Heart left ventricle (tissue), 16 donors: ENCODE measurements around the gene STPG3. TPM values are rescaled to one million over a fixed set of nuclear protein-coding genes. Genes with fewer than 3 reads are reported as not detected.

Source experiments
- ATAC-seq, 4 donors: fragments of 200-7000 bp; cut with Tn5 transposase; one replicate each; pipeline ENCODE4 v1.9.1; 2020 to 2022; ENCODE audit warnings: moderate library complexity in 4 of 4, mild to moderate bottlenecking in 3 of 4, moderate number of reproducible peaks in 1 of 4
- DNase-seq, 5 donors: peaks; one replicate each; pipeline ENCODE4 v3.0.0-alpha.2; 2020
- H3K27ac ChIP-seq, 12 donors: fragments of 200-600 bp; sonication (generic) in 4 of 12; one replicate each; pipeline versions ENCODE4 v1.5.0 to v1.8.0; 2016 to 2022; ENCODE audit warnings: mild to moderate bottlenecking in 2 of 12
- H3K27me3 ChIP-seq, 9 donors: fragments of 200-600 bp; sonication (generic) in 2 of 9; one replicate each; pipeline versions ENCODE4 v1.5.1 to v1.8.0; 2016 to 2022; ENCODE audit warnings: mild to moderate bottlenecking in 3 of 9
- H3K36me3 ChIP-seq, 9 donors: fragments of 200-600 bp; sonication (generic) in 2 of 9; one replicate each; pipeline versions ENCODE4 v1.5.0 to v1.8.0; 2018 to 2022; ENCODE audit warnings: mild to moderate bottlenecking in 2 of 9
- H3K4me1 ChIP-seq, 12 donors: fragments of 200-600 bp; sonication (generic) in 4 of 12; one replicate each; pipeline versions ENCODE4 v1.5.0 to v1.8.0; 2016 to 2022; ENCODE audit warnings: mild to moderate bottlenecking in 3 of 12
- H3K4me3 ChIP-seq, 12 donors: fragments of 200-600 bp; sonication (generic) in 4 of 12; one replicate each; pipeline versions ENCODE4 v1.5.0 to v1.8.0; 2017 to 2022; ENCODE audit warnings: mild to moderate bottlenecking in 9 of 12, moderate library complexity in 4 of 12
- H3K9me3 ChIP-seq, 12 donors: fragments of 200-600 bp; sonication (generic) in 4 of 12; one replicate each; pipeline versions ENCODE4 v1.5.0 to v1.8.0; 2016 to 2022; ENCODE audit warnings: mild to moderate bottlenecking in 1 of 12
- CTCF ChIP-seq, 12 donors: fragments of 200-600 bp; sonication (generic) in 4 of 12; IDR thresholded peaks; one replicate each; pipeline versions ENCODE4 v1.5.0 to v1.8.0; 2018 to 2022; ENCODE audit warnings: antibody characterized with exemption in 12 of 12, mild to moderate bottlenecking in 5 of 12
- POLR2A ChIP-seq, 2 donors: fragments of 450-650 bp; IDR thresholded peaks; one replicate each; pipeline ENCODE4 v1.6.1; 2017; ENCODE audit warnings: antibody characterized with exemption in 2 of 2, mild to moderate bottlenecking in 2 of 2, moderate library complexity in 2 of 2
- WGBS, 4 donors: extraction: QIAGEN DNeasy Blood & Tissue Kit in 2 of 4; methylation state at CpG; one replicate each; pipeline versions ENCODE4 v1.1.5 to v1.1.7; 2013 to 2018; 5-methylcytosine and 5-hydroxymethylcytosine counted together
- intact Hi-C, 10 donors: fragments of 100-400 bp; cut with DNase I; formaldehyde crosslinking; loops; one replicate each; pipeline versions ENCODE4 v1.11.1 to v1.14.2; 2022
- polyA plus RNA-seq, 2 donors: library from polyadenylated mRNA; stranded (reverse); fragments of 200-250 nt; gene quantifications; one replicate each; pipeline ENCODE4 v1.2.3, GENCODE V29; 2013
- total RNA-seq, 9 donors: library from RNA; depleted of rRNA in 2 of 9; stranded (reverse); fragments of >200 nt in 2 of 9; fragmentation: NEBNext Ultra II Directional in 3 of 9; extraction: Animal tissue kit (Norgen Biotek cat#: 25700) in 3 of 9; gene quantifications; one replicate each; pipeline versions ENCODE4 v1.1.0 to v1.2.4, GENCODE V29; 2016 to 2023
- donor health status: ischemic (EF 13 %, LVEDD 7.1; RV severe dilation, severe dysfunction).
- donor health status: healthy with polysubstance abuse.
- donor health status: DM: no; HTN: yes; CAD: no.
- donor health status: DM: no; HTN: no; CAD: no.
- donor health status: ischemic (EF 25% LVEDD 6.9; RV normal size, moderate dysfunction).
- donor health status: ischemic (EF 25% LVEDD 5.7; RV mildly dilated, moderate dysfunction).
- donor health status: healthy.
- donor health status: DM: yes; HTN: yes; CAD: no.
- donor health status: ischemic (EF 35%, LVEDD 5.7; RV mildly dilated, moderate dysfunction).
- donor health status: nonischemic (EF 11% LVEDD 7.7; RV severe dilation, severe dysfunction).
- donor health status: DM: yes; HTN: yes; CAD: no.
- donor health status: PGD.
- donor health status: ischemic (EF 29% LVEDD 5.4; RV normal size, mild dysfunction).
- donor health status: nonischemic (EF 23%, LVEDD 6.1; RV moderate dilation, normal function).

Gene STPG3
- total and polyA plus RNA-seq, 11 donors, result 0.23 to 0.61 (median 0.31) TPM; not detected in 8

- peaks cover 0 to 24% (median 18%) of the 10 kb centered on the region in 9 donors for H3K36me3 ChIP-seq
- no peak overlapping the region for H3K4me3 ChIP-seq
- H3K9me3 ChIP-seq, result no peaks in the 10 kb centered on the region
- no peaks in the 10 kb centered on the region for H3K27me3 ChIP-seq
- peak overlapping the region in 3 of 12 donors; percentile 9 to 10 (median 9) for H3K27ac ChIP-seq
- WGBS, 4 donors, result 62 to 75% (median 69%) methylated on average over 10 to 15 of the region's 15 CpGs
- DNase-seq (no peak), ATAC-seq (no peak)
- no peak for TF ChIP-seq CTCF (IDR thresholded peaks at IDR 0.05)
- peak in 1 of 2 donors; percentile 2 for TF ChIP-seq POLR2A (IDR thresholded peaks at IDR 0.05)
- intact Hi-C loops, result no loop called here
- H3K4me1 ChIP-seq, result peaks cover 0 to 46% (median 35%) of the 10 kb centered on the region in 12 donors
These were observed 7.2 kb upstream of the STPG3 start for GRCh38 chr9:137243626-137244485.

- H3K36me3 ChIP-seq, result peaks cover 0 to 24% (median 18%) of the 10 kb centered on the region in 9 donors
- H3K4me1 ChIP-seq, result peaks cover 0 to 39% (median 29%) of the 10 kb centered on the region in 12 donors
- no peak for DNase-seq
- no peaks in the 10 kb centered on the region for H3K27me3 ChIP-seq
- ATAC-seq, result no peak
- no peak overlapping the region for H3K27ac ChIP-seq
- TF ChIP-seq POLR2A (IDR thresholded peaks at IDR 0.05), result no peak
- TF ChIP-seq CTCF (IDR thresholded peaks at IDR 0.05), result no peak
- H3K4me3 ChIP-seq, result no peak overlapping the region
- WGBS, 4 donors, result 75 to 83% (median 80%) methylated on average over 28 to 36 of the region's 36 CpGs
- H3K9me3 ChIP-seq, result no peaks in the 10 kb centered on the region
- intact Hi-C loops, result no loop called here
These were observed 6.3 kb upstream of the STPG3 start for GRCh38 chr9:137244486-137245449.

- 92 to 94% (median 93%) methylated on average over 18 to 25 of the region's 25 CpGs for WGBS, 4 donors
- H3K4me3 ChIP-seq, result no peak overlapping the region
- H3K36me3 ChIP-seq, result peaks cover 0 to 24% (median 18%) of the 10 kb centered on the region in 9 donors
- H3K4me1 ChIP-seq, result peaks cover 0 to 40% (median 30%) of the 10 kb centered on the region in 12 donors
- intact Hi-C loops, result no loop called here
- H3K9me3 ChIP-seq, result no peaks in the 10 kb centered on the region
- no peak for ATAC-seq
- no peaks in the 10 kb centered on the region for H3K27me3 ChIP-seq
- no peak overlapping the region for H3K27ac ChIP-seq
- DNase-seq, result no peak
- no peak for TF ChIP-seq CTCF (IDR thresholded peaks at IDR 0.05)
- no peak for TF ChIP-seq POLR2A (IDR thresholded peaks at IDR 0.05)
These were observed 5.3 kb upstream of the STPG3 start for GRCh38 chr9:137245450-137246421.
